Thyroid gland (tissue), 4 donors: ENCODE data around the gene CLEC3A.
"Not testable (repeated sequence)": the region's sequence is repeated elsewhere in the genome, so short reads cannot be mapped to it uniquely, and the experiment has no call there.

Experiments used
- POLR2A ChIP-seq, 2 donors: fragments of 450-650 bp; IDR thresholded peaks; one replicate each; pipeline ENCODE4 v1.6.1; 2017; ENCODE audit warnings: antibody characterized with exemption in 2 of 2, mild to moderate bottlenecking in 2 of 2, moderate library complexity in 1 of 2
- TF ChIP-seq, protein P1 (sequence below), 6 experiments: fragments of 200-600 bp in 3 of 6; fragments of 450-650 bp in 3 of 6; sonication (generic) in 3 of 6; IDR thresholded peaks; one replicate each; pipeline ENCODE4 v1.5.1; 2016 to 2019; ENCODE audit warnings: antibody characterized with exemption in 6 of 6, mild to moderate bottlenecking in 2 of 6, inconsistent platforms in 1 of 6, moderate library complexity in 1 of 6

DNA sequence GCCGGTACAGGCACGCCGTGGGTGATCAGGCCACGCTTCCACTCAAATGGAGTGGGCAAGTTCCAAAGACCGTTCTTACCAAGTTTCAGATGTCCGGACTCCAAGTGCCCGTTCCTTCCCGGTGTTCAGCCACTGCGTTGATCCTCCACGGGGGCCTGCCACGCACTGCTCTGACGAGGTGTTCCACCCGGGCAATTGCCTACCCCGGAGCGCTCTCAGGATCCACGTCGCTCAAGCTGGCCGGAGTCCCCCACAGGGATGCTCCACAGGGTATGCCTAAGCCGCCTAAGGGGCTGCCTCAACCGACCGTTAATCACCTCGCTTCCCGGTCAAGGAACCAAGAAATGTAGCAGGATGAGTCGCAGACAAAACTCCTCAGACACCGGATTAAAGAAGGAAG, 37.5 kb downstream of the CLEC3A start:
- TF ChIP-seq, protein P1, sequence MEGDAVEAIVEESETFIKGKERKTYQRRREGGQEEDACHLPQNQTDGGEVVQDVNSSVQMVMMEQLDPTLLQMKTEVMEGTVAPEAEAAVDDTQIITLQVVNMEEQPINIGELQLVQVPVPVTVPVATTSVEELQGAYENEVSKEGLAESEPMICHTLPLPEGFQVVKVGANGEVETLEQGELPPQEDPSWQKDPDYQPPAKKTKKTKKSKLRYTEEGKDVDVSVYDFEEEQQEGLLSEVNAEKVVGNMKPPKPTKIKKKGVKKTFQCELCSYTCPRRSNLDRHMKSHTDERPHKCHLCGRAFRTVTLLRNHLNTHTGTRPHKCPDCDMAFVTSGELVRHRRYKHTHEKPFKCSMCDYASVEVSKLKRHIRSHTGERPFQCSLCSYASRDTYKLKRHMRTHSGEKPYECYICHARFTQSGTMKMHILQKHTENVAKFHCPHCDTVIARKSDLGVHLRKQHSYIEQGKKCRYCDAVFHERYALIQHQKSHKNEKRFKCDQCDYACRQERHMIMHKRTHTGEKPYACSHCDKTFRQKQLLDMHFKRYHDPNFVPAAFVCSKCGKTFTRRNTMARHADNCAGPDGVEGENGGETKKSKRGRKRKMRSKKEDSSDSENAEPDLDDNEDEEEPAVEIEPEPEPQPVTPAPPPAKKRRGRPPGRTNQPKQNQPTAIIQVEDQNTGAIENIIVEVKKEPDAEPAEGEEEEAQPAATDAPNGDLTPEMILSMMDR (IDR thresholded peaks at IDR 0.05): not testable (repeated sequence)
- not testable (repeated sequence) for TF ChIP-seq POLR2A (IDR thresholded peaks at IDR 0.05)
